HG02759 (cell line): ENCODE results near the gene C10orf67.
"Not testable (repeated sequence)": the region's sequence is repeated elsewhere in the genome, so short reads cannot be mapped to it uniquely, and the experiment has no call there.

Experiments
- ATAC-seq: cut with Tn5 transposase; IDR thresholded peaks from one replicate; pipeline ENCODE4 v1.9.1; 2021; ENCODE audit warnings: mild to moderate bottlenecking, moderate library complexity; ENCODE audit not compliant: unreplicated experiment

Gene C10orf67

DNA sequence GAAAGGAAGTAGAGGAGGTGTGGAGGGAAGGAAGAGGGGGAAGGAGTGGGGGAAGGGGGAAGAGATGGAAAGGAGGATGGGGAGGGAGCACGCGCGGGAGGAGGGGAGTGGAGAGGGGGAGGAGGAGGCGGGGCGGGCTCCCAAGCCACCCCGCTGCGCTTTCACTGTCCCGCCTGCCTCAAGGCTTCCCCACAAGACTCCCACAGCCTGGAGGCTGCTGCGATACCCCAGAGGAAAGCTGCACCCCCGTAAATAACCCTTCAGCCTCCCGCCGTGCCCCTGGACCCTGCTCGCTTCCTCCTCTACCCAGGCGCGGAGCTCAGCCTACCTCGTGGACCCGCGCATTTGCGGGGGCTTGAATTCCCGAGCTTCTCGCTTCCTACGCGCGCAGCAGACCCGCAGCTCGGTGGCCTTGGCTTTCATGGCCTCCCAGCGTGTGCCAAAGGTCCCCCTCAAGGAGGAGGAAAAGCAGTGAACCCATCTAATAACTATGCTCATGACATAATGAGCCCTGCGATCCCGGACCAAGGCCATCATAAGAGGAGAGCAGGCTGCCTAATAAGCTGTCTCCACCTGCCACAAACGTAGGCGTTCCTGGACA lies at the start of gene C10orf67:
TSS of gene C10orf67 (minus strand) at position 557 of the 601 bp plus-strand sequence. CDS start at position 534, 23 bp downstream.
- ATAC-seq: peak; percentile 54

DNA sequence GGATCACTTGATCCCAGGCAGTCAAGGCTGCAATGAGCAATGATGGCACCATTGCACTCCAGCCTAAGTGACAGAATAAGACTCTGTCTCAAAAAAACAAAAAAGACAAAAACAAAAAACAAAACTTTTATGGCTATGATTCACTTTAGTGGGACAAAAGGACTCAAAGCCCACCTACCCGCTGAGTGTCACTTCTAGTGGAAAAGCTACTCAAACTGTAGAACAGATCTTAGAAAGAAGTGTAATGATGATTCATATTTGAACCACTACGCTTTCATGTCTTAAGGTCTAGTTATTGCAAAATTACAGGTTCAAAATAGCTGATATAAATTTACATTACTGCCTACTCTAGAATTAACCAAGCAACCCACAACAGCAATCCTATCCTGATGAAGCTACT lies 47.2 kb upstream of the C10orf67 start:
- no peak for ATAC-seq

GRCh38 chr10:23390809-23391208 lies 46.2 kb upstream of the C10orf67 start:
- ATAC-seq: no peak

GRCh38 chr10:23390408-23390807 lies 45.8 kb upstream of the C10orf67 start:
- not testable (repeated sequence) for ATAC-seq

GRCh38 chr10:23387516-23387915 lies 42.9 kb upstream of the C10orf67 start:
- ATAC-seq: not testable (repeated sequence)

DNA sequence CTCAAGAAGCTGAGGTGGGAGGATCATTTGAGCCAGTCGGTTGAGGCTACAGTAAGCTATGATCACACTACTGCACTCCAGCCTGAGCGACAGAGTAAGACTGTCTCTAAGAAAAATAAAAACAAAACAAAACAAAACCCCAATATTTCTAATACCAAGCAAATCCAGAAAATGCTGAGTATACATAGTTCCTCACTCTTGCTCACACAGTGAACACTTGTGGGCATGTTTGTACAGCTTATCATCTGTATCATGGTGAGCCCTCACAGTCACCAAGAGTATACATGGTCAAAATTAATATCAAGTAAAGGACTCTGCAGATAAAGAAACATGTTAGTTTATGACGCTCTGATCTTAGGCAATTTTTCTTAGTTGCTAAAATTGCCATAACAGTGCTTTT lies 41.5 kb upstream of the C10orf67 start:
- no peak for ATAC-seq

DNA sequence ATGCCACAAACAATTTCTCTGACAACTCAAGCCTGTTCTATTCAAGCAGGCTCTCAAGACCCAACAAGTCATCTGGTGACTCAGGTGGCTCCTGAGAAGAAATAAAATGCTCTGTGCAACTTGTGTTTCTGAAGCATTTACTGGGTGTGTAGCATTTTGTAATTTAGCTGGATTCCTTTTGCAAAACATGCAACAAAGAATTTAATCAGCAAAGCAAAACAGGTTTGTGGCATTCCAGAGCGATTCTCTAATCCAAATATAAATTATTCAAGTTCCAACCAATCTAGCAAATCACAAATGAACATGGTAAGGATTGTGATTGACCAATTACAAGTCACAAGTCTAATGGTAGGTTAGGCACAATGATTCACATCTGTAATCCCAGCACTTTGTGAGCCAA lies 39.8 kb upstream of the C10orf67 start:
- no peak for ATAC-seq

- no peak for ATAC-seq
These were observed 39.0 kb upstream of the C10orf67 start for GRCh38 chr10:23383637-23384036.

DNA sequence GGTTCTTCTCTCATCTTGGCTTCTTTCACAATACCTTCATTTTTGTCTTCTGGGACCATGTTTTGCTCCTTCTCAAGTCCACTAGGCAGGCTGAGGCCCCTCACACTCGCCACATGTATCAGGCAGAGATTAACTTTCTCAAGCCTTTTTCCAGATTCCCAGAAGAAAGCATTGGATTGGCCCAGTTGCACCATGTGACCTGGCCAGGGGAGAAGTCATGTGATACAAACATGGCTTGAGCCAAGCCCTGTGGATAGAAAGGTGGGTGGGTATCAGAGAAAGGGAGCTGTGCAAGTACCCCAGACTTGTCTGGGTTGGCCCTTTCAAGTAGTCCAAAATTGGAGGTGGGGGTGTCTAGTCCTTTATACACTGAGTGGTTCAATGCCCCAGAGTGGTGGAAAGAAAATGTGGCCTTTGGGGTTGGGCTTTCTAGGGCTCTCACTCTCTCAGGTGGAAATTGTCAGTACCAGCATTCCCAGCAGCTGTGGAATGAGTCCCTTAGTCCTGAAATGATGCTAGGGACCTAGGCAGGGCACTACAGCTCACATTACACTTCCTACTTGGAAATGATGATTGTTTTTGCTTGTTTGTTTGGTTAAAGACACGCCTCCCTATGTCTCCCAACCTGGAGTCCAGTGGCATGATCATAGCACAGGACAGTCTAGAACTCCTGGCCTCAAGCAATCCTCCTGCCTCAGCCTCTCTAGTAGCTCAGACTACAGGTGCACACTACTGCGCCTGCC lies 36.9 kb upstream of the C10orf67 start:
- no peak for ATAC-seq

DNA sequence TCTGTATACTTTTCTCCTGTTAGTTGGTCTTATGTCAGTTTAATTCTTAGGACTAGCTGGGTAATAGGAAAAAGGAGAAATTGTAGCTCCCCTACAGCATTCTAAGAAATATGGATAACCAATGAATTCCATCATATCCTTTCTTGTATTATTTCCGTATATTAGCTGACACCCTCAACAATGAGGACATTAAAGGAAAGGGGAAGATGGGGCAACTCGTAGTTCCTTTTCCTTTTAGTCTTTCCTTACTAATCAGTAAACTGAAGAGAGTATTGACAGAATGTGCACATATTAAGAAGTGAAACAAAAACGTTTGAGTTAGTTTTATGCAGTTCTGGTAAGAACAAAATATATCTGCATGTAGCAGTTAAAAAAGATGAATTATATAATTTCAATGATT lies 35.1 kb upstream of the C10orf67 start:
- no peak for ATAC-seq

- no peak for ATAC-seq
These were observed 31.6 kb upstream of the C10orf67 start for GRCh38 chr10:23376229-23376655.

DNA sequence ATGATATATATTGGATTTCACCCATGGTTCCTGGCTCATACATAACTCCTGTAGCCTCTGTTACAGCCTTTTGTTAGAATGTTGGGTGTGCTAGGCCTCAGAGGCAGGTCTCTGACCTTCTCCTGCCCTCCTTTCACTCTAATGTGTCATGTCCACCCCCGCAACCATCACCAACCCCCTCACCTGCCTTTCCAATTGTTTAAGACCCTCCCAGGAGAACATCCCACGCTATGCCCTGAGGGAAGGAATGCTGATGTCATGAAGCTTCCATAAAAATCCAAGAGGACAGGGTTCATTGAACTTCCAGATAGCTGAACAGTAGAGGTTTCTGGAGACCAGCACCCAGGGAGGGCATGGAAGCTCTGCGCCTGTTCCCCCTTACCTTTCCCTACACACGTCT lies 30.8 kb upstream of the C10orf67 start:
- ATAC-seq: no peak

GRCh38 chr10:23373156-23373555 lies 28.6 kb upstream of the C10orf67 start:
- ATAC-seq: no peak

DNA sequence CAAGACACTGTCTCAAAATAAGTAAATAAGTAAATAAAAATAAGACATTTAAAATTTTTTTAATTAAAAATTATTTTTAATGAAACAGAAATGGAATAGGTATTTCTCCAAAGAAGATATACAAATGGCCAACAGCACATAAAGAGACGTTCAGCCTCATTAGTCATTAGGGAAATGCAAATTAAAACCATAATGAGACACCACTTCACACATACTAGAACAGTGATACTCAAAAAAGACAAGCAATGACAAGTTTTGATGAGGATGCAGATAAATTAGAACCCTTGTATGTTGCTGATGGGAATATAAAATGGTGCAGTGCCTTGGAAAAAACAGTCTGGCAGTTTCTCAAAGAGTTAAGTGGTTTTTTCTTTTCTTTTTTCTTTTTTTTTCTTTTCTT lies 26.5 kb upstream of the C10orf67 start:
- ATAC-seq: no peak

DNA sequence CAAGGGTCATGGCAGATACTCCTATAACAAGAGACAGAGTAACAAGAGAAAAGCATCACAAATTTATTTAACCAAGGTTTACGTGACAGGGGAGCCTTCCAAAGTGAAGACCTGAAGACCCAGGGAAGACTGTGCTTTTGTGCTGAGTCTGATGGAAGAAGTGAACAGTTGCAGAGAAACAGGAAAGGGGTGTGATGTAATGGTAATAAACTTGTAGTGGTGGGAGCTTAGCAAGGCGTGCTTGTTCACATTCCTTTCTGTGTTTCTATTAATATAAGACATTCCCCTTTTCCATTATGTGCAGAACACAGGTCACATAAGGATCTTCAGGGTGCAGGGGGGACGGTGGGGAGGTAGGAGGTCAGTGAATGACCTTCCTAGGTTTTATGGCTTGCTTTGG lies 25.5 kb upstream of the C10orf67 start:
- ATAC-seq: no peak

GRCh38 chr10:23368816-23369640 lies 24.4 kb upstream of the C10orf67 start:
- ATAC-seq: peak; percentile 58

GRCh38 chr10:23367896-23368595 lies 23.4 kb upstream of the C10orf67 start:
- ATAC-seq: no peak

DNA sequence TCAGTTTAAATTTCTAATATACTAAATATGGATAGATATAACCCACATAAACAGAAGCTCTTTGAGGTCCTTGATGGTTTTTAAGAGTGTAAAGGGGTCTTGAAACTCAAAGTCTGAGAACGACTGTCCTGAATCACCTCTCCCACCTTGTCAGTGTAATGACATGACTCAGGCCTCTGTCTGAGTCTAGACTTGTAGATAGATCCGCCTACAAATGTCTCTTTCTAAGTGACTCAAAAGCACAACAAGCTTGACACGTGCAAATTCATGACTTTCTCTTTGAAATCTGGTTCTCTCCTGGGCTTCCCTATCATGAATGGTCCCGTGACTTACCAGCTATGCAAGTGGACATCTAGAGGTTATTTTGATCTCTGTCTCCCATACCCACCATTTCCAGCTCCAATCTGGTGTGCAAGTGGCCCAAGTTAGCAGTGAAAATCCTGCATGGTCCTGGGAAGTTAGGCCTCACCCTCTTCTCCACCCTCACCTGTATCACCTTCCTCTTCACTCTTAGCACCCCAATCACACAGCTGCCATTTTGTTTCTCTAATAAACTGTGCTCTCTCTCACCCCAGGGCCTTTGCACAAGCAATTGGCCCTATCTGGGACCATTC lies 20.9 kb upstream of the C10orf67 start:
- peak; percentile 36 for ATAC-seq

- peak; percentile 25 for ATAC-seq
These were observed 19.8 kb upstream of the C10orf67 start for GRCh38 chr10:23364378-23364777.

GRCh38 chr10:23363793-23364135 lies 19.2 kb upstream of the C10orf67 start:
- no peak for ATAC-seq
